Transverse colon (tissue), 4 donors: Measurements from ENCODE around the gene DPP4. TPM values are rescaled to one million over a fixed set of nuclear protein-coding genes. Genes with fewer than 3 reads are reported as not detected.

ENCODE experiments used
- DNase-seq: peaks from one replicate; pipeline ENCODE4 v3.0.0-alpha.2; 2019
- H3K27ac ChIP-seq, 4 donors: fragments of 200-600 bp; sonication (generic); 2 replicates each; pipeline ENCODE4 v1.5.1; 2016 to 2018; ENCODE audit warnings: inconsistent platforms in 4 of 4
- H3K27me3 ChIP-seq: fragments of 200-600 bp; sonication (generic); 2 replicates; pipeline ENCODE4 v1.5.1; 2017; ENCODE audit warnings: inconsistent platforms
- H3K36me3 ChIP-seq, 4 donors: fragments of 200-600 bp; sonication (generic); 2 replicates each; pipeline ENCODE4 v1.5.1; 2017 to 2019; ENCODE audit warnings: inconsistent platforms in 4 of 4
- H3K4me1 ChIP-seq, 4 donors: fragments of 200-600 bp; sonication (generic); 2 replicates each; pipeline ENCODE4 v1.5.1; 2017 to 2020; ENCODE audit warnings: inconsistent platforms in 4 of 4
- H3K4me3 ChIP-seq, 4 donors: fragments of 200-600 bp; sonication (generic); 1 replicate in 1 of 4; 2 replicates in 3 of 4; pipeline versions ENCODE4 v1.5.1 to v1.6.1; 2017 to 2019; ENCODE audit warnings: inconsistent platforms in 4 of 4
- H3K9me3 ChIP-seq, 2 donors: fragments of 200-600 bp; sonication (generic); 2 replicates each; pipeline ENCODE4 v1.5.1; 2017 to 2019; ENCODE audit warnings: inconsistent platforms in 2 of 2
- EP300 ChIP-seq: sonication (generic); formaldehyde crosslinking; IDR thresholded peaks from one replicate; pipeline ENCODE4 v1.6.1; 2017; ENCODE audit warnings: antibody characterized with exemption, low read depth
- POLR2A ChIP-seq: fragments of 450-650 bp; IDR thresholded peaks from one replicate; pipeline ENCODE4 v1.6.1; 2016; ENCODE audit warnings: antibody characterized with exemption, mild to moderate bottlenecking, moderate library complexity
- POLR2AphosphoS5 ChIP-seq, 3 donors: sonication (generic); formaldehyde crosslinking; IDR thresholded peaks; one replicate each; pipeline ENCODE4 v1.6.1; 2016; ENCODE audit warnings: antibody characterized with exemption in 3 of 3
- WGBS, 2 donors: methylation state at CpG; one replicate each; pipeline ENCODE4 v1.1.5; 2018; ENCODE audit warnings: low coverage in 1 of 2; 5-methylcytosine and 5-hydroxymethylcytosine counted together
- in situ Hi-C, 4 donors: fragments of 200-750 bp; cut with MboI; loops; one replicate each; pipeline versions ENCODE4 v1.15.0 to v1.15.1; 2017; ENCODE audit warnings: low sequenced_read_pairs in 3 of 4, low pct_ligation_motif_present in 1 of 4, low pct_unique_long_range_greater_than_20kb in 1 of 4
- intact Hi-C: fragments of 100-400 bp; cut with DNase I; formaldehyde crosslinking; loops from one replicate; pipeline ENCODE4 v1.15.1; 2023; ENCODE audit warnings: low total_unique reads
- total RNA-seq, 4 donors: library from RNA; depleted of rRNA; stranded (reverse); fragments of >200 nt; gene quantifications; one replicate each; pipeline ENCODE4 v1.1.0, GENCODE V29; 2016
- TF ChIP-seq, protein P1 (sequence below), 5 experiments: fragments of 200-600 bp in 3 of 5; fragments of 450-650 bp in 2 of 5; sonication (generic) in 3 of 5; IDR thresholded peaks; 1 replicate in 2 of 5; 2 replicates in 3 of 5; pipeline ENCODE4 v1.5.1; 2016 to 2017; ENCODE audit warnings: antibody characterized with exemption in 5 of 5, inconsistent platforms in 3 of 5, mild to moderate bottlenecking in 2 of 5, moderate library complexity in 1 of 5

DPP4 gene
- total RNA-seq, 4 donors from 2014 or later, result 1.6 to 12.7 (median 7.0) TPM

DNA sequence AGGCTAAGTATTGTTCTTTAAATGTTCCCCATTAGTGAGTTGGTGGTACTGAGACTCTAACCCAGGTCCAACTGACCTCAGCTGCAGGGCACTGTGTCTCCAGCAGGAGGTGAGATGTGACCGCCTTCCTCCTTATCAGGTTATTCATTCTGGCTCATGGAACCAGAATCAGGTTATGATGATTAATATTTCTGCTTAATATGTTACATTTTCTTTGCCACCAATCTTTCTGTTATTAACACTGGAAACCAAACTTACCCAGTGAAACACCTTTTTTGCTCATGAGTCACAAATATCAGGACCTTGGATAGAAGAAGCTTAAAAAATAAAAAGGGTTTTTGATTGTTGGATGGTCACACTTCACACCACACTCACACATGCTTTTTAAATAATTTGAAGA lies 85.4 kb downstream of the DPP4 start:
- Histone ChIP-seq H3K4me3 (no peak overlapping the region), H3K36me3 (no peaks in the 10 kb centered on the region), H3K27ac (no peak overlapping the region), H3K4me1 (peaks cover 0 to 3% (median 0%) of the 10 kb centered on the region in 4 donors), H3K9me3 (no peaks in the 10 kb centered on the region), H3K27me3 (no peaks in the 10 kb centered on the region)
- WGBS, 2 donors, result 82 to 83% methylated on average over 1 of the region's 1 CpG
- in situ Hi-C loops (loop anchor here in 1 of 4 donors (25.0 kb wide), 1 partner anchor 349 kb away; the partner anchor contains the start of gene GCA), intact Hi-C loops (no loop called here)
- TF ChIP-seq, protein P1, sequence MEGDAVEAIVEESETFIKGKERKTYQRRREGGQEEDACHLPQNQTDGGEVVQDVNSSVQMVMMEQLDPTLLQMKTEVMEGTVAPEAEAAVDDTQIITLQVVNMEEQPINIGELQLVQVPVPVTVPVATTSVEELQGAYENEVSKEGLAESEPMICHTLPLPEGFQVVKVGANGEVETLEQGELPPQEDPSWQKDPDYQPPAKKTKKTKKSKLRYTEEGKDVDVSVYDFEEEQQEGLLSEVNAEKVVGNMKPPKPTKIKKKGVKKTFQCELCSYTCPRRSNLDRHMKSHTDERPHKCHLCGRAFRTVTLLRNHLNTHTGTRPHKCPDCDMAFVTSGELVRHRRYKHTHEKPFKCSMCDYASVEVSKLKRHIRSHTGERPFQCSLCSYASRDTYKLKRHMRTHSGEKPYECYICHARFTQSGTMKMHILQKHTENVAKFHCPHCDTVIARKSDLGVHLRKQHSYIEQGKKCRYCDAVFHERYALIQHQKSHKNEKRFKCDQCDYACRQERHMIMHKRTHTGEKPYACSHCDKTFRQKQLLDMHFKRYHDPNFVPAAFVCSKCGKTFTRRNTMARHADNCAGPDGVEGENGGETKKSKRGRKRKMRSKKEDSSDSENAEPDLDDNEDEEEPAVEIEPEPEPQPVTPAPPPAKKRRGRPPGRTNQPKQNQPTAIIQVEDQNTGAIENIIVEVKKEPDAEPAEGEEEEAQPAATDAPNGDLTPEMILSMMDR (IDR thresholded peaks at IDR 0.05), result no peak
- TF ChIP-seq POLR2A (no peak), EP300 (no peak), POLR2AphosphoS5 (IDR thresholded peaks at IDR 0.05) (no peak)
- DNase-seq, result no peak

DNA sequence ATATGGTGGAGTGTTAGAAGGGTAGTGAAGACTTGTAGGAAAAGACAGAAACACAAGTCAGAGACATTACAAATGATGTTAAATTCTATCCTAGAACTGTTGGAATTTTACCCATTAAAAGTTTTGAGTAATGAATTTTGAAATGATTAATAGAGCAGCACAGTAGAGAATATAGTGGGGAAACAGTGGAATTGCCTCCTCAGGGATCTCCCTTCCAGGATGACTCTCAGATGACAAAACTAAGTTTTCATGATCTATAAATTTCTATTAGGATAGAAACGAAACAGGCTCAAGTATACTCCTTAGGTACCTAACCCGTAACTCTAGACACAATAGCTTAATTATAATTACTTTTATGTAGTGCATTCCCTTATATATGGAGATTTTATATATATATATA lies 86.7 kb downstream of the DPP4 start:
- intact Hi-C loops, result no loop called here
- H3K4me3 ChIP-seq, result no peak overlapping the region
- WGBS, 2 donors, result 79 to 100% methylated on average over 2 of the region's 2 CpGs
- H3K27me3 ChIP-seq, result no peaks in the 10 kb centered on the region
- no peaks in the 10 kb centered on the region for H3K9me3 ChIP-seq
- H3K4me1 ChIP-seq, result peaks cover 0 to 10% (median 7%) of the 10 kb centered on the region in 4 donors
- in situ Hi-C loops, result loop anchor here in 1 of 4 donors (25.0 kb wide), 1 partner anchor 350 kb away; the partner anchor contains the start of gene GCA
- no peak overlapping the region for H3K27ac ChIP-seq
- TF ChIP-seq POLR2AphosphoS5 (IDR thresholded peaks at IDR 0.05), result no peak
- TF ChIP-seq, protein P1 (IDR thresholded peaks at IDR 0.05), result no peak
- no peak for TF ChIP-seq EP300
- no peak for TF ChIP-seq POLR2A
- DNase-seq, result no peak
- H3K36me3 ChIP-seq, result no peaks in the 10 kb centered on the region

DNA sequence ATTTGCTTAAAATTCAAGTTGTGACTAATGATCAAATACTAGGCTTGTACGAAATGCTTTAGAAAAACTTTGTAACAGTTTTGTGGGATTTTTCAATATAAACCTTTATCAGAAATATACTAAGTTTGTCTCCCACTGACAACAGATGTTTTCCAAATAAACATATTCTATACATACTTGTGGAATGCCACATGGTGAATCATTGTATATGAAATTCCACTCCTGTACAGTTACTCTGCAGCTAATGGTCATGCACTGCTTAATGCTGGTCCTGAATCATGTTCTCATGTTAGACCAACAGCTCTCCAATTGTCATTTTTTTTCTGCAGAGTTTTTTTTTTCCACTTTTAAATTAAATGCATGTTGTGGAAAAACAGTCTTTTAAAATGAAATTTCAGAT lies 90.1 kb downstream of the DPP4 start:
- Histone ChIP-seq H3K4me3 (no peak overlapping the region), H3K4me1 (peaks cover 0 to 32% (median 18%) of the 10 kb centered on the region in 4 donors), H3K27me3 (no peaks in the 10 kb centered on the region), H3K27ac (no peak overlapping the region), H3K36me3 (no peaks in the 10 kb centered on the region), H3K9me3 (no peaks in the 10 kb centered on the region)
- intact Hi-C loops, result no loop called here
- in situ Hi-C loops, result loop anchor here in 1 of 4 donors (25.0 kb wide), 1 partner anchor 353 kb away; the partner anchor contains the start of gene GCA
- TF ChIP-seq POLR2AphosphoS5 (IDR thresholded peaks at IDR 0.05) (no peak), POLR2A (no peak), EP300 (no peak)
- TF ChIP-seq, protein P1 (IDR thresholded peaks at IDR 0.05), result no peak
- WGBS, 2 donors, result 81 to 90% methylated on average over 1 of the region's 1 CpG
- no peak for DNase-seq

DNA sequence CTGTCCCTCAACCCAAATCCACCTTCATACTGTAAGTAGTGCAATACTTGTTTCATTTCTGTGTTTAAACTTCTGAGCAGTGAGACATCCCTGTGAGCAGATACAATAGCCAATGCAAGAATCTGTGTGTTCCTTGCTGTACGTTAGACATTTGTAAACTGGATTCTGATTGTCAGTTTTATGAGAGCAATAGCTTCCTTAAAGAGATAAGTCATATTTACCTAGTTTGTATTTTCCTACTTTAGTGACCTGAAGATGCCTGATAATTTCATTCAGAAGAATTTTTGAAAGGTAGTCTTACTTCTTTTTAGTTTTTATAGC lies 90.7 kb downstream of the DPP4 start:
- TF ChIP-seq POLR2AphosphoS5 (IDR thresholded peaks at IDR 0.05) (no peak), EP300 (no peak), POLR2A (no peak)
- TF ChIP-seq, protein P1 (IDR thresholded peaks at IDR 0.05), result no peak
- in situ Hi-C loops (loop anchor here in 1 of 4 donors (25.0 kb wide), 1 partner anchor 354 kb away; the partner anchor contains the start of gene GCA), intact Hi-C loops (no loop called here)
- H3K9me3 ChIP-seq, result no peaks in the 10 kb centered on the region
- H3K4me3 ChIP-seq, result no peak overlapping the region
- H3K36me3 ChIP-seq, result no peaks in the 10 kb centered on the region
- H3K27ac ChIP-seq, result peak overlapping the region in 3 of 4 donors; percentile 67 to 80 (median 73)
- DNase-seq, result no peak
- 33 to 36% methylated on average over 1 of the region's 1 CpG for WGBS, 2 donors
- no peaks in the 10 kb centered on the region for H3K27me3 ChIP-seq
- peaks cover 0 to 32% (median 18%) of the 10 kb centered on the region in 4 donors for H3K4me1 ChIP-seq
